Measurements from ENCODE around the gene USP20.

The USP20 gene

DNA sequence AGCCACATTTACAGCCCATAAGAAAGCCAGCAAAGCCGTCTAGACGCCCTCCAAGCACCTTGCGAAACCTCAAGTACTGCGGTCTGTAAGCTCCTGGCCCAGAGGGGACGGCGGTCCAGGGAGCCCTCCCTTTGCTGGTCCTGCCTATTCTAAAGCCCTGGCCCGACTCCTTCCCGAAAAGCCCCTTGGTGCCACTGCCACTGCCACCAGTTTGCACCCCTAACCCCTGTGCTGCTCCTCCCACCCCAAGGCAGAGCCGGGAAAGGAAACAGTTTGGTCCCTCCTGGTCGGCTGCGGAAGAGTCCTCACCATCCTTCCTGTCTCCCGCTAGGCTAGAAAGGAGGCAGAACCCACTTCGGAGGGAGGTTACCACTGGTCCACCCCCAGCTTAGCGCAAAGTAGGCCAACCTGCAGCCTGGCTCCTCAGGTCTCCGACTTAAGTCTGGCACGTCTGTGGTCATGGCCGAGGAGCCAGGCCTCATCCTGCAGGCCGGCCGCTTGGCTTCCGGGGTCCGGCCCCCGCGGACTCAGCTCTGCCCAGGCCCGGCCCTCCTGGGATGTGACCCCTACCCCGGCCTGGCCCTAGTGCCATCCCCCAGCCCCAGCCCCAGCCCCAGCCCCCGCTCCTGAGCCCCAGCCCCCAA is 12.2 kb upstream of the USP20 start:
- in situ Hi-C loops (cut with MboI; ENCODE audit: low sequenced_read_pairs, unreplicated experiment): no loop called here
- peak; percentile 58 for DNase-seq (ENCODE audit: low spot score)
- no peak for TF ChIP-seq CTCF (IDR thresholded peaks at IDR 0.05; ENCODE audit: borderline replicate concordance, control extremely low read depth, extremely low read depth, insufficient read depth, missing control alignments)

DNA sequence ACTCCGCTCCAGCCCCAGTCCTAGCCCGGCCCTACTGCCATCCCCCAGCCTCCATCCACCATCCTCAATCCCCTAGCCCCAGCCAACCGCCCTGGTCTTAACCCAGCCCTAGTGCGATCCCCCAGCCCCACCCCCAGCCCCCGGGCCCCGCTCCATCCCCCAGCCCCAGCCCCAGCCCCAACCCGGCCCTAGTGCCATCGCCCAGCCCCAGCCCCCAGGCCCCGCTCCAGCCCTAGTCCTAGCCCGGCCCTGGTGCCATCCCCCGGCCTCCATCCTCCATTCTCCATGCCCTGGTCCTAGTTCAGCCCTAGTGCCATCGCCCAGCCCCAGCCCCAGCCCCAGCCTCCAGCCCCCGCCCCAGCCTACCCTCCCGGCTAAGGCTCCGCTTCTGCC is 11.7 kb upstream of the USP20 start:
- in situ Hi-C loops (cut with MboI; ENCODE audit: low sequenced_read_pairs, unreplicated experiment): no loop called here
- TF ChIP-seq CTCF (IDR thresholded peaks at IDR 0.05; ENCODE audit: borderline replicate concordance, control extremely low read depth, extremely low read depth, insufficient read depth, missing control alignments): no peak
- DNase-seq (ENCODE audit: low spot score): no peak

- peak; percentile 96 for DNase-seq (ENCODE audit: low spot score)
- in situ Hi-C loops (cut with MboI; ENCODE audit: low sequenced_read_pairs, unreplicated experiment): no loop called here
- no peak for TF ChIP-seq CTCF (IDR thresholded peaks at IDR 0.05; ENCODE audit: borderline replicate concordance, control extremely low read depth, extremely low read depth, insufficient read depth, missing control alignments)
Measured at GRCh38 chr9:129823935-129824601, 11.2 kb upstream of the USP20 start, which contains the start of gene TOR1A. TOR1A (minus strand) TSS chr9:129824136; CDS start chr9:129824085, 51 bp downstream.

GRCh38 chr9:129826344-129826743 is 8.9 kb upstream of the USP20 start:
- DNase-seq (ENCODE audit: low spot score): no peak
- in situ Hi-C loops (cut with MboI; ENCODE audit: low sequenced_read_pairs, unreplicated experiment): no loop called here
- TF ChIP-seq CTCF (IDR thresholded peaks at IDR 0.05; ENCODE audit: borderline replicate concordance, control extremely low read depth, extremely low read depth, insufficient read depth, missing control alignments): no peak

DNA sequence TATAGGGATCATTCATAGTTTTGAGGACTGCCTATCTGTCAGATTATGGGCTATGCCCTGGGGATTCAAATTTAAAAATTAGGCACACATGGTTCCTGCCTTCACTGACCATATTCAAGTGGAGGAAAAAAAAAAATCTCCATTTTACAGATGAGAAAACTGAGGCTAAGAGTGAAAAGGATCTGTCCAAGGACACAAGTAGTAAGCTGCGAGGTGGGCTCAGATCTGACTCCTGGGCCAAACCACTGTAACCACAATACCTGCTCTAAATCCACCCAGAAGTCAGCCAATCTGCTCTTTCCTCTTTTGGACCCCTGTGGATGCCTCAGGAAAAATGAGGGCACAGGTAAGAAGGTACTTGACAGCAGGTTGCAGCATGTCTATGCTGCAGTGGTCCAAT is 8.5 kb upstream of the USP20 start:
- TF ChIP-seq CTCF (IDR thresholded peaks at IDR 0.05; ENCODE audit: borderline replicate concordance, control extremely low read depth, extremely low read depth, insufficient read depth, missing control alignments): no peak

GRCh38 chr9:129828051-129828450 is 7.2 kb upstream of the USP20 start:
- TF ChIP-seq CTCF (IDR thresholded peaks at IDR 0.05; ENCODE audit: borderline replicate concordance, control extremely low read depth, extremely low read depth, insufficient read depth, missing control alignments): no peak
- in situ Hi-C loops (cut with MboI; ENCODE audit: low sequenced_read_pairs, unreplicated experiment): no loop called here
- DNase-seq (ENCODE audit: low spot score): no peak

More for the DNA sequence above, 8.5 kb upstream of the USP20 start:
- no peak for DNase-seq (ENCODE audit: low spot score)
- in situ Hi-C loops (cut with MboI; ENCODE audit: low sequenced_read_pairs, unreplicated experiment): no loop called here

All from GM13976 (cell line).